ENCODE measurements around the gene NUAK2.
"Not testable (repeated sequence)": the region's sequence is repeated elsewhere in the genome, so short reads cannot be mapped to it uniquely, and the experiment has no call there.

The NUAK2 gene

GRCh38 chr1:205303247-205303888 lies 18.2 kb downstream of the NUAK2 start:
- no peak overlapping the region for H3K4me3 ChIP-seq (ENCODE audit: low read depth, low read length)
- TF ChIP-seq, protein P1, sequence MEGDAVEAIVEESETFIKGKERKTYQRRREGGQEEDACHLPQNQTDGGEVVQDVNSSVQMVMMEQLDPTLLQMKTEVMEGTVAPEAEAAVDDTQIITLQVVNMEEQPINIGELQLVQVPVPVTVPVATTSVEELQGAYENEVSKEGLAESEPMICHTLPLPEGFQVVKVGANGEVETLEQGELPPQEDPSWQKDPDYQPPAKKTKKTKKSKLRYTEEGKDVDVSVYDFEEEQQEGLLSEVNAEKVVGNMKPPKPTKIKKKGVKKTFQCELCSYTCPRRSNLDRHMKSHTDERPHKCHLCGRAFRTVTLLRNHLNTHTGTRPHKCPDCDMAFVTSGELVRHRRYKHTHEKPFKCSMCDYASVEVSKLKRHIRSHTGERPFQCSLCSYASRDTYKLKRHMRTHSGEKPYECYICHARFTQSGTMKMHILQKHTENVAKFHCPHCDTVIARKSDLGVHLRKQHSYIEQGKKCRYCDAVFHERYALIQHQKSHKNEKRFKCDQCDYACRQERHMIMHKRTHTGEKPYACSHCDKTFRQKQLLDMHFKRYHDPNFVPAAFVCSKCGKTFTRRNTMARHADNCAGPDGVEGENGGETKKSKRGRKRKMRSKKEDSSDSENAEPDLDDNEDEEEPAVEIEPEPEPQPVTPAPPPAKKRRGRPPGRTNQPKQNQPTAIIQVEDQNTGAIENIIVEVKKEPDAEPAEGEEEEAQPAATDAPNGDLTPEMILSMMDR (IDR thresholded peaks at IDR 0.05; ENCODE audit: borderline replicate concordance, insufficient read depth, low read depth, low read length): no peak

DNA sequence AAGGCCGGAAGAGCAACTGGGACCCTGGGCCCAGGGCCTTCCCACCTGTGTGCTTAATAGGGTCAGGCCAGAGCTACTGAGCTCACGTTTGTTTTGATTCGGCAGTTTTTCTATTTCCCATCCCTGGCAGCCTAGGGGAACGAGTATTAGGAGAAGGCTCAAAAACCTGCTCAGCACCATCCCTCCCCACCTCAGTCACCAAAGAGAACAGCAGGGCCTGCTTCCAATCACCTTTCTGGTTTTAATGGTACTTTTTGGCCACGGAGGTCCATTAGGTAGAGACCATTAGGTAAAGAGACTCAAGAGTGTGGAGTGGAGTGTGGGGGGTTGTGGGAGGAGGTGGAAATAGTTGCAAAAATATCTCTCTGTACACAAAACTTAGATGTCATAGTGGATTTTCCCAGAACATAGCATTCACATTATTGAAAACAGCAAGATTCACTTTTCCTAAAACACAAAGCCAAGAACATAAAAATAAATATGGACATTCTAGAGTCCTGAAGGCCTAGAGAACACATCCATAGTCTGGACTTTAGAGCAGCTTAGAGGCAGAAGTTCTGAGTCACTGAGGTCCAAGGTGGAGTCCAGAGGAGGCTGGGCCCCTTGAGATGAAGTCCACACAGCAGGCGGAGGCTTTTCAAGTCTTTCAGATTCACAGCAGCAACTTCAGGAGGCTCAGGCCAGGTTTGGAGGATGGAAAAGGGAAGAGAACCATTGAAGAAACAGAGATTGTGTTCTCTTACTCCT lies 19.5 kb downstream of the NUAK2 start:
- TF ChIP-seq, protein P1 (IDR thresholded peaks at IDR 0.05; ENCODE audit: borderline replicate concordance, insufficient read depth, low read depth, low read length): no peak
- H3K4me3 ChIP-seq (ENCODE audit: low read depth, low read length): no peak overlapping the region

DNA sequence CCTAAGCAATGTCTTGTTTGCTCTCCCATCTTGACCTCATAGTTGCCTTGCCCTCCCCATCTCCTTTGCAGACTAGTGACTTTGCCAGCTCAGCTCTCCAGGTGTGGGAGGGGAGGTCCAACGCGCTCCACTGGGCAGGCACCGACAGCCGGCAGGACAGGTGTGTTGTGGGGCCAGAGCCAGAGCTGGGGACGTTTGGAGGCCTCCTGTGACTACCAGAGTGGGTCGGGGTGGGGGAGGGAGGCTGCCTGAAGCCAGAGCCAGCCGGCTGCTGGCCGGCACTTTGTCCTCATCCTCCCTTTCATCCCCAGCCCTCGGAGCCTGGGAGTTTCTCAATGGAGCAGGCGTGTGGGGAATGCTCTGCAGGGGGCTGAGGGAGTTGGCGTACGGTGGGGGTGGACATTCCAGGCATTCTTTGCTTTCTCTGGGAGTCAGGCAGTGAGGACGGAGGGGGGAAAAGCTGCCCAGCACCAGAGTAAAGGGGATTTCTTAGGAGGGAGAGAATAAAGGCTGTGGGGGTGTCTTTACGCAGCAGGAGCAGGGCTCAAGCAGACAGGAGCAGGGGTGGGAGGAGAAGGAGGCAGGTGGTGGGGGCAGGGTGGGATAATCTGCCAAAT lies 20.2 kb downstream of the NUAK2 start:
- TF ChIP-seq, protein P1 (IDR thresholded peaks at IDR 0.05; ENCODE audit: borderline replicate concordance, insufficient read depth, low read depth, low read length): no peak
- H3K4me3 ChIP-seq (ENCODE audit: low read depth, low read length): no peak overlapping the region

- TF ChIP-seq, protein P1 (IDR thresholded peaks at IDR 0.05; ENCODE audit: borderline replicate concordance, insufficient read depth, low read depth, low read length): no peak
- no peak overlapping the region for H3K4me3 ChIP-seq (ENCODE audit: low read depth, low read length)
Observed at GRCh38 chr1:205300149-205300548, 21.4 kb downstream of the NUAK2 start.

DNA sequence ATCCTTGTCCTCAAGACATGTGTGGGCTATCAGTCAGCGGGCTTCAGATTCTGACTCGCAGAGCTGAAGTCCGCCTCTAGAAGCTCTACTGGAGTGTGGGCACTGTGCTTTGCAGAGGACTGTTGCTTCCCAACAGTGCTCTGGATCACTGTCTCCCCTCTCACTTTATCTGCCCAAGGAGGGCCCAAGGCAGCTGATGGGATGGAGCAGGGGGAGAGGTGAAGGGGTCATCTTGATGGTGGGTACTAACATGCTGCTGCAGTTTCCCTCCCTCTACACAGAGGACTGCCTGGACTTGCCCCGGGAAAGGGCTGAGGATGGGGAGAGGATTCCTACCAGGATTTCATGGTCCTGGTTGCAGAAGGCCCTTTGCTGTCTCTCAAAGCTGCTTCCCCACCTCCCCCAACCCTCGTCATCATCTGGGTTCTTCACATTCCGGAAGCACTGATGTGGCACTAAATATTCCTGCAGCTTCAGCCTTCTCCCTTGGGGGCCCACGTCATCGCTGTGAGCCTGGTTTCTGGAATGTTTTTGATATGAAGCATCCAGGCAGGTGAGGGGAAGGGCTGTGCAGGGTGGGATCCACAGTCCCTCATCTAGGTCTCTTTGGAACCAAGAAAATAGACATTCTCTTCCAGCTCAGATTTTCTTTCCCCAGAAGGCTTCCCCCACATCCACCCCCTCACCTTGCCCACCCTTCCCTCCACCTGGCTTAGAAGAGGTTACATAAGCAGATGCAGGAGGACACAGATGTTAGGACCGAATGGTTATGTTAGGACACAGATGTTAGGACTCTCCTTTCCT lies 23.2 kb downstream of the NUAK2 start:
- no peak overlapping the region for H3K4me3 ChIP-seq (ENCODE audit: low read depth, low read length)
- TF ChIP-seq, protein P1 (IDR thresholded peaks at IDR 0.05; ENCODE audit: borderline replicate concordance, insufficient read depth, low read depth, low read length): no peak

DNA sequence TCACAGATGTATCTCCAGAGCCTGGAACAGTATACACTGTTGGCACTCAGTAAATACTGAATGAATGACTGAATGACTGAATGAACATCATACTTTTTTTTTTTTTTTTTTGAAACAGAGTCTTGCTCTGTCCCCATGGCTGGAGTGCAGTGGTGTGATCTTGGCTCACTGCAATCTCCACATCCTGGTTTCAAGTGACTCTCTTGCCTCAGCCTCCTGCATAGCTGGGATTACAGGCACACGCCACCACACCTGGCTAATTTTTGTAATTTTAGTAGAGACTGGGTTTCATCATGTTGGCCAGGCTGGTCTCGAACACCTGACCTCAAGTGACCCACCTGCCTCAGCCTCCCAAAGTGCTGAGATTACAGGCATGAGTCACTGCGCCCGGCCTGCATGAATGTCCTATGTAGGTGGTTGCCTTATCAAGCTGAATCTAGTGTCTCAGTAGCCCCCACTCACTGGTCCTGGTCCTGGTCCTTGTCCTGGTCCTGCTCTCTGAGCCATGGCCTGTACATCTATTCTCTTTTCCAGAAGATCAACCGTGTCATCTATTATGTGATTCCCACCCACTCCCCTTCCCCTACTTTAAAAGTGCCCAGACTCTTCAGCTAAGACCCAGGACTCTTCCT lies 23.9 kb downstream of the NUAK2 start:
- H3K4me3 ChIP-seq (ENCODE audit: low read depth, low read length): not testable (repeated sequence)

DNA sequence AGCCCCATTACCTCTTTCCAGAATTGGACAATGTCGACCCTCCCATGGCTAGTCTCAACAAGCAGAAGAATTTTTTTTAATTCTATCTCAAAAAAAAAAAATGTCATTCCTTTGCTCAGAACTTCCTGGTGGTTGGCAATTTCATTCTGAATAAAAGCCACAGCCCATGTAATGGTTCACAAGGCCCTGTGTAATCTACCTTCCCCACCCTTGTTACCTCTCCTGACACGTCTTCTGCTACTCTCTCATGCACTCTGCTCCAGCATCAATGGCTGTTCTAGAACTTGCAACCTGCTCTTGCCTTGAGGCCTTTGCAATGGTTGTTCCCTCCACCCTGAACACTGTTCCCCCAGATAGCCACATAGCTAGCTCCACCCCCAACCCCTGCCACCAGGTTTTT lies 25.4 kb downstream of the NUAK2 start:
- TF ChIP-seq, protein P1 (IDR thresholded peaks at IDR 0.05; ENCODE audit: borderline replicate concordance, insufficient read depth, low read depth, low read length): no peak

More for the DNA sequence above, 25.4 kb downstream of the NUAK2 start:
- H3K4me3 ChIP-seq (ENCODE audit: low read depth, low read length): no peak overlapping the region
